ENCODE results near the gene ONECUT1. TPM values are rescaled to one million over a fixed set of nuclear protein-coding genes. Genes with fewer than 3 reads are reported as not detected.

Gene ONECUT1
- polyA plus RNA-seq, 1 donor = 0.23 TPM

DNA sequence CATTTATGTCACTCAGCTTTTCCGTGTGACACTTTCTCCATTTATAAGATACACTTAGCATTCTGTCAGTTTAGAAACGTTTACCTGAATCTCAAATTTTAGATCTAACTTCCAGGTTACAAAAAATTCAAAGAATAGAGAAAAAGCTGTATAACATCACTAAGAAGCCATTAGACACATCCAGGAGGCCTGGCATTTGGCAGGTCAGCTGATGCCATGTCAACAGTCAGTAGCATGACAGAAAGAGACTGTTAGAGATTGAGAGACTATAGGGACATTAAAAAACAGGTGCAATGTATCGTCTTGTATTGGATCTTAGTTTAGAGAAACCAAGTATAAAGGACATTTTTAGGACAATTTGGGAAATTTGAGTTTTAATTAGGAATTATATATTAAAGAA, 57.6 kb downstream of the ONECUT1 start:
- no peak for DNase-seq

DNA sequence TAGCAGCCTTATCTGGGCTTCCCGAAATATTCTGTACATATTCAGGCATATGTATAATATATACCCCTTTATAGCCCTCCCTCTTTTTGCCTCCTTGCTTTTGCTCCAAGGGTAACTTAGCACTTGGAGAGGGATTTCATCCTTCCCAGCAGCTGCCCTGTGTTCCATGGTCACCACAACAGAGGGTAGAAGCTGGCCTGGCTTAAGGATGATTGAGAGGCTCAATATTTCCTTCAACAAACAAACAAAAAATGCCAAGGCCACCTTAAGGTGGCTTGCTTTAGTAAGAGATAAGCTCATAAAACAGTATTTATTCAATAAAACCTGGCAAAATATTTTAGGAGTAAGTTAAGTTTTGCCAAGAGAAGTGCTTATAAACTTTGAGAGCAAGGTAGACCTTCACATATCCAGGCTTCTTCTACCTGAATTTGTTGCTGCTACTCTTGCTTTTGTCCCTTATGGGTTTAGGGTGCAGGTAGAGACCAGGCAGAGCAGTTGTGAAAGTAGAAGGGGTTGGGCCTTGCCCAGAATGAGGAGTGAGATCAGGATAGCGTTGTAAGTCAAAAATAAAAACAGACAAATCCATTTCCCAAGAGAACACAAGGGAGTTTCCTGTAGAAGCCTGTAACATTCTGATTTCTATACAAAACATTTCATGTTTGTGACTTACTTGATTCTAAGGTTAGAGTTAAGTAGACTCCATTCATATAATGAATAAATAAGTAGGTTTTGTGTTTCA, 58.2 kb downstream of the ONECUT1 start:
- DNase-seq = no peak

- DNase-seq = no peak
Measured at GRCh38 chr15:52731004-52731403, 59.1 kb downstream of the ONECUT1 start.

- no peak for DNase-seq
Measured at GRCh38 chr15:52730594-52730993, 59.5 kb downstream of the ONECUT1 start.

DNA sequence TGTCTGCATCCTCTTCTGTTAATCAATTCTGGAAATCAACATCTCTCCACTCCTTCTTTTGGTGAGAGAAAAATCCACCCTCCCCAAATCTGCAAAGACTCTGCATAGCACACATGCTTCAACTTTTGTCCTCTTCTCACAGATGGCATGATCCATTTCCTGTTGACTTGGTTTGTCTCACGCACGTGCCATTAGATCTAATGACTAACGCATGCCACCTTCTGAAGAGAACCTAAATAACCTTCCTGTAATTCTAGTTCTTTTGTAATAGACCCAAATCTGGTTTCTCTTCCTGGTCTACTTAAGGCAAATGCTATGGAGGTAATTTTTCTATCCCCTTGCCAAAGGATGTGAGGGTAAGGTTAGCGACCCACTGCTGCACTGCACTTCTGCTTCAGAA, 60.0 kb downstream of the ONECUT1 start:
- no peak for DNase-seq

DNA sequence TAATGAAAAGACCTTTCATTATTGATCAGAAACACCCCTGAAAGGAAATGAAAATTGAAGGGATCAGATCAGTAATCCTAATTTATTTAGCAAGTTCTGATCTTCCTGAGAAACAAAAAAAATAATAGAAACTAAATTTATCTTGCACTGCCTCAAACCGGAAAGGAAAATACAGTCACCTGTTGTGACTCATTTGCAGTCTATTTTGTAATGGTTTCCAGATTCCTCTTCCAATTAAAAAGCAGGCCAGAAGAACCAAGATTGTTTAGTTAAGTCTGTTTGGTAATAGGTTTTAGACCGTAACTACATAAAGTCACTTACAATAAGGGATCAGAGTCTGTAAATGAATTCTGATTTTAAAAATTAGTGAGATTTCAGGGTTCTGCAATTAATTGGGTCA, 61.2 kb downstream of the ONECUT1 start:
- no peak for DNase-seq

GRCh38 chr15:52727815-52728214, 62.3 kb downstream of the ONECUT1 start:
- no peak for DNase-seq

- DNase-seq = no peak
Measured at GRCh38 chr15:52726195-52726594, 63.9 kb downstream of the ONECUT1 start.

DNA sequence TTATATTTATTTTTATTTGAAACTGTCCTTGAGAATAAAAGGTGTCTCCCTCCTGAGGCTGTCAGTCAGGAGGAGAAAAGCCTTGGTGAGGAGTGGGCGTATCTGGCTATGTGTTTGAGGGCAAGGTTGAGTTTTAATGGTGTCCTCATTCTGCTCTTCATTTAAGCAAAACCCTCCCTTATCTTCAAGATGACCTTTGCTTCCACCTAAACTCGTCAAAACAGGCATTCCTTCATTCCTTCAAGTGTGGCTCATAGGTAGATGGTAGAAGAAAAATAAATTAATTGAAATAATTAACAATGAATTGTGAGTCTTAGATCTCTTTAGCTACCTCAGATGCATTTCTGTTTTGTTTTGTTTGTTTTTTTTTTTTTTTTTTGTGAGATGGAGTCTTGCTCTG, 71.6 kb downstream of the ONECUT1 start:
- no peak for DNase-seq

- DNase-seq = no peak
Measured at GRCh38 chr15:52717924-52718323, 72.2 kb downstream of the ONECUT1 start.

DNA sequence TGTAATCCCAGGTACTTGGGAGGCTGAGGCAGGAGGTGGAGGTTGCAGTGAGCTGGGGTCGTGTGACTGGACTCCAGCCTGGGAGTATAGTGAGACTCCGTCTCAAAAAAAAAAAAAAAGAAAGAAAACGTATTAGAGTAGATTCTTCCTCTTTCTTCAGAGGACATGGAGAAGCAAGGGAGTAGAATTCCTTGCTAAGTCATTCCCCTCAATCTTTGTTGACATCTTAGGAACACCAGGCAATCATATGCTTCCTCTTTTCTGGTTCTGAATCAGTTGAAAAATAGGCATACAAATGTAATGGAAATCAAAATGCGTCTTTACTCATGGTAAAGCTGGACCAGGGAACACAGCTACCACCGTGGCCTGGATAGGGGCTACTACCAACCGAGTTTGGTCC, 72.7 kb downstream of the ONECUT1 start:
- DNase-seq = no peak

GRCh38 chr15:52716536-52716935, 73.6 kb downstream of the ONECUT1 start:
- DNase-seq = no peak

GRCh38 chr15:52715411-52715810, 74.7 kb downstream of the ONECUT1 start:
- DNase-seq = no peak

DNA sequence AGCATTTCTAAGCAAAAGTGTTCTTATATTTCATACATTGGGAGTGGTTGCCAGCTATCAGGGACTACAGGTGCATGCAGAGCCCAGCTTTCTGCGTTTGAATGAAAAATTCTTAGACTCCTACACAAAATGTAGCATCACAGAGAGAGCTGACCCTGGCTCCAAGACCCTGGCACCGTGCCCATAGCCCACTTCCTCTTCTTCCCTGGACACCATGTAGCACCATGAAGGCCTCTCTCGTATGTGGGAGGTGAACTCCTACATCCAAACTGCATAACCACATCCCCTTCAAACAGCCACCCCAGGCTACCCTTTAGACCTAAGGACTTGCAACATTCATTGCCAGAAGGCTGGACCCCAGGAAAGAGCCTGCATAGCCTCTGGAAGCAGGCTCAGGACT, 75.2 kb downstream of the ONECUT1 start:
- DNase-seq = no peak

DNA sequence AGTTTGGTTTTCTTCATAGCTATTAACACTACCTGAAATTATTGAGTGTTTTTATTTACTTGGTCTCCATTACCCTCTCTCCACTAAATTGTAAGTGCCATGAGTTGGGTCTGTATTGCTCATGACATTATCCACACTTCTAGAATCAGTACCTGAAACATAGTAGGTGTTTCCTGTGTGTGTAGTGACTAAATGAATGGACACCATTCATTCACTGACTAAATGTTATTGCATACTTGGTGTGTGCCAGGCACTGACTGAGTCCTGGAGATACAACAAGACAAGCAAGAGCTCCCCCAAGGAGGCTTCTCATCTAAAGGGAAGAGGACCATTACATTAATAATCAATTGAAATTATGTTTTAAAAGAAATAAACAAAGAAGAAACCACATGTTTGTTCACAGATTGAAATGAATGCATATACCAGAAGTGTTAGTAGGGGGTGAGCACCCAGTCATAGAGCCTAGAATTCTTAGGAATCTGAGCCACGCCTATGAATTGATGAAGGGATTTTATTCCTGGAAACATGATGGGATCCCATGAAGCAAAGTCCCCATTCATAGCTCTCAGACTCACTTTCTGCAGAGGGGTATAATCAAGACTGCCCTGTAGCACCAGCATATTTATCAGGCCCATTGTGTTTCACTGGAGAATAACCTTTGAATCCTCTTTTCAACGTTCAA, 79.3 kb downstream of the ONECUT1 start:
- DNase-seq = no peak

DNA sequence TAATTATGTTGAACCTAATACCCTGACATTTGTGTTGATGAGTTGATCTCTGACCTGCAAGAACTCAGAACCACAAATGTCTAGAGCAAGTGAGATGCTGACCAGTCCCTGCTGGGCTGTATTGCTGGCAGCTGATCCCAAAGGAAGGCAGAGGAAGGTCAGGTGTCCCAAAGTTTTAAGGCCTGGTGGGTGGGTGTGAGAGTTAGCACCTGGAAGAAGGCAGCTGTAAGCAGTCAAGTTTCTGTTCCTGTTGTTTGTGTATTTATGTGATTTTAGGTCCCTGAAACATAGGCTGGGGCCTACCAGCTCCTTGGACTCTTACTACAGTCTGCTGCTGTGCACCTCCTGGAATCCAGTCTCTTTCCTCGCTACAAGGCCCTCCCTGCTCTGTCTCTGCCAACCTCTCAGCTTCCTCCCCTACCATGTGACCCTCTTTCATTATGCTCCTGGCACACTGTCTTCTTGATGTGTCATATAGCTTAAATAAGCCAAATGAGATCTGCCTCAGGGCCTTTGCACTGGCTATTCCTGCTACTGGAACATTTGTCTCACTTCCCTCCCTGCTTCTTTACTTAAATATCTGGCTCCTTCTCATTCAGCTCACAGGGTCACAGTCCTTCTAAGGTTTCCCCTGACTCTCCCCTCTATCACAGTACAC, 80.0 kb downstream of the ONECUT1 start:
- no peak for DNase-seq

DNA sequence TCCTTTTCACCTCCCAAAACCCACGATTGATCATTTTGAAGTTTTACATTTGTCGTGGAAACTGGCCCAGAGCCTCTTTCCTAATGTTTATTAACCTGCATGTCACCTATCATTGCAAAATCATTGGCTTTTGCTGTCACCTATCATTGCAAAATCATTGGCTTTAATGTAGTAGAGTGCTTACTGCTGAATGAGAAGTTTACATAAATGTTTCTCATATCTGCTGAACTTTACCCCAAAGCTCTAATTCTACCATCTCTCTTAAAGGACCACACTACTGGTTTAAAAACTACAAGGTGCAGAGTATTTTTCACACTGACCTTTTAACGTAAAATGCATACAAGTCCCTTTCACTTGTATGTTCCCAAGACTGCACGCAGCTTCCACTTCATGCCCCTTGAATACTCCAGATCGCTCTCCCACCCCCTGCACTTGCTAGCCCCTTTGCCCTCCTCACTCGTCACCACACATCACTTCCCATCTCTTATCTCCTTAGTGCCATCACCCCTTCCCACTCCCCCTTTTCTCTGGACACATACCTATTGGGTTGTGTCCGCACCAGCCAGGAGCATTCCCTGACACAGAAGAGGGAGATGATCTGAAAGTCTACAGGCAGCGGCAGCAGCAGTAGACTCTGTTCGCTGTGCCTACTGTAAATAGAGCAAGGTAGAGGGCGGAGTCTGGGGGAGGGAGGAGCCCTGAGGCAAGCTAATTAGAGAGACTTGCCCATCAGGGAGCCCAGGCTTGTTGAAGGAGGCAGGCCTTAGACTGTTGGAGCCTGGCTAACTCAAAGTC, 80.8 kb downstream of the ONECUT1 start:
- DNase-seq = no peak

Other genes with a start within 250 kb of the ONECUT1 start
- 147 TPM for gene ARPP19, start 221.3 kb downstream of the ONECUT1 start, polyA plus RNA-seq (ENCODE audit: insufficient read length)
- 65.7 TPM for gene ATOSA, start 110.9 kb downstream of the ONECUT1 start, polyA plus RNA-seq (ENCODE audit: insufficient read length)

All from left kidney (tissue), 2 donors.